GM12878 (cell line): Measurements from ENCODE around the gene DGKA.

Experiments used
- CTCF ChIP-seq, 3 experiments: IDR thresholded peaks in 2 of 3; conservative IDR thresholded peaks in 1 of 3; 2 replicates each; pipeline ENCODE4 v1.5.1; 2011; ENCODE audit warnings: low read depth in 3 of 3, low read length in 3 of 3, mild to moderate bottlenecking in 3 of 3, control low read depth in 2 of 3, moderate library complexity in 2 of 3, inconsistent platforms in 1 of 3, mixed read lengths in 1 of 3; ENCODE audit not compliant: control insufficient read depth in 2 of 3, insufficient read depth in 1 of 3; ENCODE audit errors: extremely low read depth in 1 of 3
- DPF2 ChIP-seq: fragments of 450-650 bp; IDR thresholded peaks from 2 replicates; pipeline ENCODE4 v1.6.1; 2017; ENCODE audit warnings: mild to moderate bottlenecking
- EZH2 ChIP-seq: IDR thresholded peaks from 2 replicates; pipeline ENCODE4 v1.6.1; 2012; ENCODE audit warnings: low read depth, mild to moderate bottlenecking, control low read depth, inconsistent platforms, low read length, borderline replicate concordance; ENCODE audit not compliant: control insufficient read depth
- FOXM1 ChIP-seq: IDR thresholded peaks from 2 replicates; pipeline ENCODE4 v1.6.1; 2012; ENCODE audit warnings: low read depth, mild to moderate bottlenecking, inconsistent platforms, low read length, moderate library complexity
- HDAC2 ChIP-seq: fragments of 200-600 bp; sonication (generic); IDR thresholded peaks from 2 replicates; pipeline ENCODE4 v1.6.1; 2017
- LARP7 ChIP-seq: fragments of 450-650 bp; IDR thresholded peaks from 2 replicates; pipeline ENCODE4 v1.6.1; 2017; ENCODE audit warnings: mild to moderate bottlenecking
- MYB ChIP-seq: fragments of 150-350 bp; IDR thresholded peaks from 2 replicates; pipeline ENCODE4 v1.6.1; 2014; ENCODE audit warnings: mild to moderate bottlenecking, low read depth, low read length, borderline replicate concordance
- MYC ChIP-seq: IDR thresholded peaks from 2 replicates; pipeline ENCODE4 v1.6.1; 2011; ENCODE audit warnings: mild to moderate bottlenecking, low read length, moderate library complexity, inconsistent platforms; ENCODE audit not compliant: insufficient read depth, insufficient replicate concordance, insufficient read length, severe bottlenecking
- RBBP5 ChIP-seq: fragments of 200-600 bp; sonication (generic); conservative IDR thresholded peaks from 2 replicates; pipeline ENCODE4 v1.6.1; 2016
- SP1 ChIP-seq: IDR thresholded peaks from one replicate; pipeline ENCODE4 v1.6.1; 2011; ENCODE audit warnings: low read depth, low read length
- TF ChIP-seq, protein P1 (sequence below): IDR thresholded peaks from 2 replicates; pipeline ENCODE4 v1.6.1; 2012; ENCODE audit warnings: low read depth, low read length, improper control_type of control experiment
- TF ChIP-seq, protein P2 (sequence below): IDR thresholded peaks from 2 replicates; pipeline ENCODE4 v1.6.1; 2011; ENCODE audit warnings: low read depth, mild to moderate bottlenecking, low read length, moderate library complexity, borderline replicate concordance; ENCODE audit errors: extremely low read depth

DNA sequence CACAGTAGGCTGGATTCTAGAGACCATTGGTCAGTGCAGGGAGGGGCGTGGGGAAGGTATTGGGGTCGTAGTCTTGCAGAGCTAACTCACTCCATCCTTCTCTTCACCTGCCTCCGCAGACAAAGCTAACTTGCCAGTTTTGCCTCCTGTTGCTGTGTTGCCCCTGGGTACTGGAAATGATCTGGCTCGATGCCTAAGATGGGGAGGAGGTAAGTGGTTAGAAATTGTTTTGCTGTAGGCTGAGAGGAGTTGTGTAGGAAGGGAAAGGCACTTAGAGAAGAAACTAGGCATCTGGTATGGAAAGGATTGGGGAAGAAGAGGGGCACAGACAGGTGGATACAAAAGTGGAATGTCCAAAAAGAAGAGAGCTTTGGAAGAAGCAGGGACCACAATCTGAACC is 11.1 kb downstream of the DGKA start:
- TF ChIP-seq SP1 (no peak), FOXM1 (no peak), DPF2 (no peak), CTCF (IDR thresholded peaks at IDR 0.05 in 2 of 3, conservative IDR thresholded peaks at IDR 0.05 in 1 of 3; ENCODE audit: control insufficient read depth in 2 of 3, extremely low read depth in 1 of 3, insufficient read depth in 1 of 3, low read depth in 3 of 3, low read length in 3 of 3) (no peak), RBBP5 (no peak), HDAC2 (no peak), LARP7 (no peak), MYB (no peak), MYC (no peak), EZH2 (no peak)
- TF ChIP-seq, protein P1, sequence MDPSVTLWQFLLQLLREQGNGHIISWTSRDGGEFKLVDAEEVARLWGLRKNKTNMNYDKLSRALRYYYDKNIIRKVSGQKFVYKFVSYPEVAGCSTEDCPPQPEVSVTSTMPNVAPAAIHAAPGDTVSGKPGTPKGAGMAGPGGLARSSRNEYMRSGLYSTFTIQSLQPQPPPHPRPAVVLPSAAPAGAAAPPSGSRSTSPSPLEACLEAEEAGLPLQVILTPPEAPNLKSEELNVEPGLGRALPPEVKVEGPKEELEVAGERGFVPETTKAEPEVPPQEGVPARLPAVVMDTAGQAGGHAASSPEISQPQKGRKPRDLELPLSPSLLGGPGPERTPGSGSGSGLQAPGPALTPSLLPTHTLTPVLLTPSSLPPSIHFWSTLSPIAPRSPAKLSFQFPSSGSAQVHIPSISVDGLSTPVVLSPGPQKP: no peak
- TF ChIP-seq, protein P2, sequence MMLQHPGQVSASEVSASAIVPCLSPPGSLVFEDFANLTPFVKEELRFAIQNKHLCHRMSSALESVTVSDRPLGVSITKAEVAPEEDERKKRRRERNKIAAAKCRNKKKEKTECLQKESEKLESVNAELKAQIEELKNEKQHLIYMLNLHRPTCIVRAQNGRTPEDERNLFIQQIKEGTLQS: no peak
